Neural crest cell (in vitro differentiated cells): ENCODE results near the gene ATP5F1C. TPM values are rescaled to one million over a fixed set of nuclear protein-coding genes. Genes with fewer than 3 reads are reported as not detected.

Experiments used
- DNase-seq: peaks from one replicate; pipeline ENCODE4 v3.0.0; 2021; ENCODE audit warnings: low read depth, mixed read lengths, low spot score
- H3K27ac Mint-ChIP-seq: one replicate; pipeline ENCODE4 v1.8.0; 2021; ENCODE audit warnings: mild to moderate bottlenecking, mixed read lengths; ENCODE audit not compliant: unreplicated experiment
- H3K27me3 Mint-ChIP-seq: 2 replicates; pipeline ENCODE4 v1.8.0; 2021; ENCODE audit warnings: low read depth, mild to moderate bottlenecking, mixed read lengths
- H3K36me3 Mint-ChIP-seq: 2 replicates; pipeline ENCODE4 v1.8.0; 2021; ENCODE audit warnings: low read depth, mild to moderate bottlenecking, mixed read lengths
- H3K4me1 Mint-ChIP-seq: 2 replicates; pipeline ENCODE4 v1.8.0; 2021; ENCODE audit warnings: mixed read lengths
- H3K4me3 Mint-ChIP-seq: one replicate; pipeline ENCODE4 v1.8.0; 2021; ENCODE audit warnings: mild to moderate bottlenecking, mixed read lengths
- H3K9me3 Mint-ChIP-seq: 2 replicates; pipeline ENCODE4 v1.8.0; 2021; ENCODE audit warnings: mixed read lengths
- total RNA-seq: library from RNA; stranded (reverse); gene quantifications from 2 replicates; pipeline ENCODE4 v1.2.1, GENCODE V29; 2021
- TF ChIP-seq, protein P1 (sequence below): fragments of 200-600 bp; sonication (generic); conservative IDR thresholded peaks from 2 replicates; pipeline ENCODE4 v1.5.0; 2021; ENCODE audit warnings: antibody characterized with exemption, mild to moderate bottlenecking

Gene ATP5F1C
- total RNA-seq, 1 donor from 2014 or later, result 241 TPM

DNA sequence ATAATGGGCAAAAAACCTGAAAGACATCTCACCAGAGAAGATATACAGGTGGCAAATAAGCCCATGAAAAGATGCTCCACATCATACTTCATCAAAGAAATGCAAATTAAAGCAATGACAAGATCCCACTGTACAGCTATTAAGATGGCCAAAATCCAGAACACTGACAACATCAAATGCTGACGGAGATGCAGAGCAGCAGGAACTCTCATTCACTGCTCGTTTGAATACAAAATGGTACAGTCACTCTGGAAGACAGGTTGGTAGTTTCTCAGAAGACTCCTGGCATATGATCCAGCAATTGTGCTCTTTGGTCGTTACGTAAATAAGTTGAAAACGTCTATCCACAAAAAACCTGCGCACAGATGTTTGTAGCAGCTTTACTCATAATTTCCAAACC is 35.7 kb upstream of the ATP5F1C start:
- TF ChIP-seq, protein P1, sequence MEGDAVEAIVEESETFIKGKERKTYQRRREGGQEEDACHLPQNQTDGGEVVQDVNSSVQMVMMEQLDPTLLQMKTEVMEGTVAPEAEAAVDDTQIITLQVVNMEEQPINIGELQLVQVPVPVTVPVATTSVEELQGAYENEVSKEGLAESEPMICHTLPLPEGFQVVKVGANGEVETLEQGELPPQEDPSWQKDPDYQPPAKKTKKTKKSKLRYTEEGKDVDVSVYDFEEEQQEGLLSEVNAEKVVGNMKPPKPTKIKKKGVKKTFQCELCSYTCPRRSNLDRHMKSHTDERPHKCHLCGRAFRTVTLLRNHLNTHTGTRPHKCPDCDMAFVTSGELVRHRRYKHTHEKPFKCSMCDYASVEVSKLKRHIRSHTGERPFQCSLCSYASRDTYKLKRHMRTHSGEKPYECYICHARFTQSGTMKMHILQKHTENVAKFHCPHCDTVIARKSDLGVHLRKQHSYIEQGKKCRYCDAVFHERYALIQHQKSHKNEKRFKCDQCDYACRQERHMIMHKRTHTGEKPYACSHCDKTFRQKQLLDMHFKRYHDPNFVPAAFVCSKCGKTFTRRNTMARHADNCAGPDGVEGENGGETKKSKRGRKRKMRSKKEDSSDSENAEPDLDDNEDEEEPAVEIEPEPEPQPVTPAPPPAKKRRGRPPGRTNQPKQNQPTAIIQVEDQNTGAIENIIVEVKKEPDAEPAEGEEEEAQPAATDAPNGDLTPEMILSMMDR, result no peak
- Mint-ChIP-seq H3K4me3 (no peak overlapping the region), H3K27me3 (no peaks in the 10 kb centered on the region), H3K36me3 (peaks cover 26% of the 10 kb centered on the region), H3K27ac (no peak overlapping the region), H3K9me3 (no peaks in the 10 kb centered on the region), H3K4me1 (no peaks in the 10 kb centered on the region)
- no peak for DNase-seq

DNA sequence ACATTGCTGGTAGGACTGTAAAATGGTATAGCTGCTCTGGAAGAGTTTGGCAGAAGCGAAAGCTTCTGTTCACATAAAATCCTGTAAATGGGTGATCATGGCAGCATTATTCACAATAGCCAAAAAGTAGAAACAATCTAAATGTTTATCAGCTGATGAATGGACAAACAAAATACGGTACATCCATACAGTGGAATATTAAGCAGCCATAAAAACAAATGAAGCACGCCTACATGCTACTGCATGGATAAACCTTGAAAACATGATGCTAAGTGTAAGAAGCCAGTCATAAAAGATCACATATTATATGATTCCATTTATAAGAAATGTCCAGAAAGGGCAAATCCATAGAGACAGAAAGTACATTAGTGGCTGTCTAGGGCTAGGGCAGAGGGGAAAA is 32.9 kb upstream of the ATP5F1C start:
- H3K27ac Mint-ChIP-seq, result no peak overlapping the region
- no peaks in the 10 kb centered on the region for H3K9me3 Mint-ChIP-seq
- peaks cover 31% of the 10 kb centered on the region for H3K36me3 Mint-ChIP-seq
- TF ChIP-seq, protein P1, result no peak
- H3K27me3 Mint-ChIP-seq, result no peaks in the 10 kb centered on the region
- DNase-seq, result no peak
- no peak overlapping the region for H3K4me3 Mint-ChIP-seq
- no peaks in the 10 kb centered on the region for H3K4me1 Mint-ChIP-seq

DNA sequence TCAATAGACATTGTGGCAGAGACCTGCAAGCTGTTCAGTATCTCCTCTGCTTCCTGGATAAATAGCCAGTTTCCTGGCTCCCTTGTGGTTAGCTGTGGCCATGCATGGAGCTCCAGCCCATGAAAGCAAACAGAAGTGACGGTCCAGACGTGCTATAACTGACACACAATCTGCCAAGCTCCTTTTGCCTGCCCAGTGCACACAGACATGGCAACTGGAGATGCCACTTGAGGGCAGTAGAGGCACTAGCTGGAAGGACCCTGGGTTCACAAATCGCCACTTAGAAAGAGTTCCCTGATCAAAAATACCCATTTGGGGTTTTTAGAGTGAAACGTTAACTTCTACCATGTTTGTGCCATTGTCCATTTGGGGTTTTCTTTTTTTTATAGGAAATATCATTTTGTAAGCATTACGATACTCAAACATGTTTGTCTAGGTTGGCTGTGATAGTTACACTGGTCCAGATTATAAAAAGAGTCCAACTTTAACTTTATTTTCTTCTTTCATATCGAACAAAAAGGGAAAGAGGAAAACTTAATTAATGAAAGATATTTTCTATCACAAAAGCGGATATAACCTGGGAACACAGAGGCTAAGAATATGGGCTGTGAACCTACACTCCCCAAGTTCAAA is 31.5 kb upstream of the ATP5F1C start:
- Mint-ChIP-seq H3K4me1 (no peaks in the 10 kb centered on the region), H3K36me3 (peaks cover 31% of the 10 kb centered on the region), H3K9me3 (no peaks in the 10 kb centered on the region), H3K27ac (no peak overlapping the region), H3K27me3 (no peaks in the 10 kb centered on the region), H3K4me3 (no peak overlapping the region)
- TF ChIP-seq, protein P1, result peak; percentile 49
- no peak for DNase-seq

DNA sequence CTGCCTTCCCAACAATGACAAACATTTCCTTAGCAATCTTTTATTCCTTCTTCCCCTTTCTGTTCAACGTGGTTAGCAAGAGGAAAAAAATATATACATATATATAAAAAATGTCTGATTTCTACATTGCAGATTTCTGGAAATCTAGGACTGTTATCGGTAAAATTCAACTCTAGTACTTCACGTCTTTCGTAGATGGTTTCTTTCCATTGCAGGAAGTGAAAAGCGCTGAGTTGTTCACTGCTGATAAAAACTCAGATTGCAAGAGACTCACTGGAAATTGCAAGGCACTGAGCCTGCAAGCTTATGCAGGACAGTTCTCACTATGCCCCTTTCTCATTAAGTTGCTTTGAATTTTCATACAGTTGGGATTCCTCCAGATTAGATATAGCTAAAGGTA is 24.0 kb upstream of the ATP5F1C start:
- TF ChIP-seq, protein P1, result no peak
- Mint-ChIP-seq H3K27me3 (no peaks in the 10 kb centered on the region), H3K4me1 (no peaks in the 10 kb centered on the region), H3K9me3 (no peaks in the 10 kb centered on the region), H3K4me3 (no peak overlapping the region), H3K36me3 (peaks cover 5% of the 10 kb centered on the region), H3K27ac (no peak overlapping the region)
- no peak for DNase-seq

DNA sequence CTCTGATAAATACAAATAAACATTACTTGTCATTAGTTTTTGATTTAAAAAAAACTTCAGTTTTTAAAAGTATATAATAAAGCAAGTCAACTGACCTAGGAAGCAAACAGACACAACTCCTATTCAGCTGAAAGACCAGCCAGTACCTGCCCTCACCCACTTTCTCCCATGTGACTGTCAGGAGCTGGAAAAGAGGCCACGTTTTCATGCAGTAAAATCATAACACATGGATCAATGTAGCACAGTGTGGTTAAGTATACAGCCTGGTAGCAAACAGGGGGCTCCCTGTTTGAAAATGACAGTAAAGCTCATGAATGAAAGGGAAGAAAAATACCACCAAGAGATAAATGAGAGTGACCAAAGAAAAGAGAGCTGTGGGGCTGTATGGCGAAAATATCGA is 21.7 kb upstream of the ATP5F1C start:
- TF ChIP-seq, protein P1, result no peak
- Mint-ChIP-seq H3K4me3 (no peak overlapping the region), H3K4me1 (no peaks in the 10 kb centered on the region), H3K27ac (no peak overlapping the region), H3K27me3 (no peaks in the 10 kb centered on the region), H3K36me3 (peaks cover 7% of the 10 kb centered on the region), H3K9me3 (no peaks in the 10 kb centered on the region)
- no peak for DNase-seq

DNA sequence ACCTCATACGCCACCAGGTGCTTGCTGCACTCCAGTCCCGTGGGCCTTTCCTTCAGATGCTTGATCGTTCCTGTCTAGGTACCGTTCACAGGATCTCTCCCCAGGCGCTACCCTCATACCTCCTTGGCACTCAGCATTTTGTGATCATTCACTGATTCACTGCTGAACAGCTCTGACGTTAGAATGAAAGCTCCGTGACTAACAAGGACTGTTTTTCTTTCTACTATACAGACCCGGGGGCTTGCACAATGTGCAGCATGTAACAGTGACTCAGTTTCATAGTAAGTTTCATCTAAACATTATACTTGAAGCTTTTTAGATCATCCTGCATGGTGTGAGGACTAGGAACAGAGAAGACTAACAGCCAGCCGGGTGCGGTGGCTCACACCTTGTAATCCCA is 20.8 kb upstream of the ATP5F1C start:
- no peak overlapping the region for H3K27ac Mint-ChIP-seq
- peaks cover 10% of the 10 kb centered on the region for H3K36me3 Mint-ChIP-seq
- H3K4me3 Mint-ChIP-seq, result no peak overlapping the region
- no peaks in the 10 kb centered on the region for H3K9me3 Mint-ChIP-seq
- TF ChIP-seq, protein P1, result no peak
- DNase-seq, result no peak
- no peaks in the 10 kb centered on the region for H3K27me3 Mint-ChIP-seq
- peaks cover 4% of the 10 kb centered on the region for H3K4me1 Mint-ChIP-seq
